RCC 7860 (cell line): ENCODE results near the gene LARGE1.

ENCODE experiments used
- DNase-seq: peaks from one replicate; pipeline ENCODE4 v3.0.0-alpha.2; 2015; ENCODE audit warnings: low spot score
- FAIRE-seq: peaks from 2 replicates; lab custom pipeline; 2012; peaks lifted over from hg19 to GRCh38; lab: Jason Lieb, UNC

The LARGE1 gene

DNA sequence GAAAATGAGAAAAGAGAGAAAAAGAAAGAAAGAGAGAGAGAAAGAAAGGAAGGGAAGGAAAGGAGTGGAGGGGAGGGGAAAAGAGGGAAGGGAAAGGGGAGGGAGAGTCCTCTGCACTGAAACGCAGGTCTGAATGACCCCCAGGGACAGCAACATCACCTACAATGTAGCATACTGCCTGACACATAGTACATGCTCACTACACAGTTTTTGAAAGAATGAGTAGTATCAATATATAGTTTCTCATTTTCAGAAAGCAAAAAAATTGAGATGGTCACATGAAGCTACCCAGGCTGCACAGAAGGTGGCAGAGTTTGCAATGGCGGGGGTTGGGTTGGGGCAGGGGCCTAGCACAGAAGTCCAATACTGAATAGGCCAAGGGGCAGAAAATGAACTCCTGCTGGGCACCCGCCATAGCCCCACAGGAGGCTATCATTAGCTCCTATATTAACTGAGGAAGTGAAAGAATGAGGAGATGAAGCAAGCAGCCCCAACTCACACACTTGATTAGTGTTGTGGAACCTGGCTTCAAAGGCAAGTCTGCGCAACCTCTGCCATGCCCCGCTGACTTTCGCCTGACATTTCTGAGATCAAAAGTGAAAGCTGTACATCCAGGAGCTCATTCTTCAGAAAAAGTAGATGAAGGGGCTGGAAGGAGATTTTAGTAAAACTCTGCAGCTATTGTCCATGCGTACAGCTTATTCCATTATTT lies 620.9 kb downstream of the LARGE1 start:
- peak; percentile 83 for DNase-seq
- peak; percentile 94 for FAIRE-seq

DNA sequence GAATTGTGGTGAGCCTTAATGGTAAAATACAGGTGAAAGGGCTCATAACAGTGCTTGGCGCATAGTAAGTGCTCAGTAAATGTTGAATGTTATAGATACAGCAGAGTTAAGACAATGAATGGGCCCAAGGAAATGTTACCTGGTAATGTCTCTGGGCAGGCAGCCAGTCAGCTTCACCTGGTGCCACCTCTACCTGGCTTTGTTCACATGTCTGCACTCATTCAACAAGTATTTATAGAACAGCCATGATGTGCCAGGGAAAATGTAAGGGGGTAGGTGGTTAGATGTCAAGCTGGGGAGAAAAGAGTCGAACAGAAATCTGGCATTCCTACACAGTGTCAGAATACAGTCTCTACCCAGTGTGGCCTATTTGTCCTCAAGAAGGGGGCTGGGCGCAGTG lies 623.3 kb downstream of the LARGE1 start:
- FAIRE-seq (no peak), DNase-seq (no peak)

DNA sequence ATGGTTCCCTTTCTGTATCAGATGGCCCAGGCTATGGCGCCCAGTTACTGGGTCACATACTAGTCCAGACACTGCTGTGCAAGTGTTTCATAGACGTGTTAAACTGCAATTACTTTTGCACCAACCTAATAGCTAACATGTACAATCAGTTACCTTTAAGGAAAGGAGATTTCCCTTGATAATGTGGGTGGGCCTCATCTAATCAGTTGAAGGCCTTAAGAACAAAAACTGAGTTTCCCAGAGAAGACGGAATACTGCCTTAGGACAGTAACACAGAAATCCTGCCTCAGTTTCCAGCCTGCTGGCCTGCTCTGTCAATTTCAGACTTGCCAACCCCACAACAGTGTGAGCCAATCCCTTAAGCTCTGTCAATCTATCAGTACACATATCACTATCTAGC lies 632.2 kb downstream of the LARGE1 start:
- DNase-seq, result no peak
- FAIRE-seq, result no peak

DNA sequence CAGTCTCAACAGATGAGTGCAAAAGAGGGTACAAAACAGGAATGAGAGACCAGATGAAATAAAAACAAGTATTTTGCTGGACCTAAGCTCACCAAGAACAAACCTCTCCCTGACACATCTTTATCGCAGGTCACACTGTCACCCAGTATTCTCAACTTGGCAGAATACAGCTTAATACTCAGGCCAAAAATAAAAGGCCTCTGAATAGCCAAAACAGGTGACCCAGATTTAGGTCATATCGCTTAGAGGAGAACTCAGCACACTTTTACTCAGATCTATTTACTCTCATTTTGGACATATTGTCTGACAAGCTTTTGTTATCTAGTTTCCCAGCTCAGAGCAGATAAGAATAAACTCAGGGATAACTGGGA lies 645.2 kb downstream of the LARGE1 start:
- FAIRE-seq, result no peak

DNA sequence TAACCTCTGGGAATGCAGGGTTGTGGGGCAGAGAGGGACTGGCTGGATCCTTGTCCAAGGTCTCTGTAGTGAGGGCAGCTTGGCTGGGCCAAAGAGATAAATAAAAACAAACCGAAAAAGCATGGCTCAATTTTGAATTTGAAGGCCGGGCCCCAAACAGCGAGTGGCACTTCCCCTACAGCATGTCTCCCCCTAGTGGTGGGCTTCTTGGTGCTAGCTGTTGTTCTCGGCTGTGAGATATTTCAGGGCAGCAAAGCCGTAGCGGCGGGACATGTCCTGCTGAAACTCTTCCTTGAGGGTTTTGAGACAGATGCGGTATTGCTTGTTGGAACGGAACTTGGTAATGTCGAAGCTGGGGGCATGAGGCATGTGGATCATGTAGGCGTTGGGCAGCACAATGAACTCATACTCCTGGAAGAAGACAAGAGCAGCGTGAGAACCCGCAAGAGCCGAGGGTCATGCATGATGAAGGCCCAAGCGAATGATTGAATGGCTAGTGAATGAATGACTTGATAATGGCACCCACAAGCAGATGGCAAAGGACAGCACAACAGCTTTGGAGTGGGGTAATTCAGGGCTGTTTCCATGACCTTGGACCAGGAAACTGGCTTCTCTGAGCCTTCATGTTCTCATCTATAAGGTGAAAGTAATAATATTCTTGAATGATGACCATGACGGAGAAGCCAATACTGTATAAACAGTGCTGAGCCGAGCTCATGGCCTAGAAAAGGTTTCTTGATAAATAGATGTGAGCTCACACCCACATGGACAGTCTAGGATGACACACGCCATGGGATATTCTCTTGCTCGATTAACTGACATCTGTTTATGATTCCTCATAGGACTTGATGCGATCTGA lies 645.8 kb downstream of the LARGE1 start:
- FAIRE-seq, result no peak
- DNase-seq, result no peak

More for the DNA sequence above, 645.2 kb downstream of the LARGE1 start:
- DNase-seq, result no peak

DNA sequence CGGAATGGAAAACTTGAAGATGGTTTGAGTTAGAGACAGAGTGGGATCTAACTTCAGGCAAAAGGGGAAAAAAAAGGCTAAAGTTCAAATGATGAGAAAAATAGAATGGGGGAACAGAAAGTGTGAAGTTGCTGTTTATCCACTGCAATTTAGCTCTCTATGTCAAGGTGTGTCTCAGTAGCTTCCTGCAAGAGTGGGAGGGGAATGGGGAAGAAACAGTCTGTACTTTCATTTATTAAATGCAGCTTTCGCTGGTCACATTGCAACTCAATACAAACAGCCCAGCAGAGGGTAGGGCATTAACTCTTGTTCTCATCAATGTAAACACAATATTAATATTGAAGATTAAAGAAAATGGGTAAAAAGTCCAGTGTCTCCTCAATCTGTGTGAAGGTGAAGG lies 647.4 kb downstream of the LARGE1 start:
- DNase-seq, result no peak
- FAIRE-seq, result no peak

DNA sequence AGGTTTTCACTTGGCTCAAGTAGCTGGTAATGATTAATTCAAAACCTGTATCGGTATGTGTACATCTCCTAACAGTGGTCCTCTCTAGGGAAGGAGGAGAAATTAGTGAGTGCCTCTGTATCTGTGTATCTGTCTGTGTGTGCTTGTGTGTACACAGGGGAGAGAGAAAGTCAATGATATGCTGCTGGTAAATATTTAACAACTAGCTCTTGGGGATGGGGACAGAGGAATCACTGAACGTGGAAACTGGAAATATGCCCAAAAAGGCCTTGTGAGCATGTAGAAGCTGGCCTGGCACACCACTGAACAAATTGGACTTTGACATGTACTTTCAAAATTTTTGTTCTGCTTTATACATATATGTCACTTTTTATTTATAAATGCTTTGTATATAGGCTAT lies 648.1 kb downstream of the LARGE1 start:
- no peak for FAIRE-seq

DNA sequence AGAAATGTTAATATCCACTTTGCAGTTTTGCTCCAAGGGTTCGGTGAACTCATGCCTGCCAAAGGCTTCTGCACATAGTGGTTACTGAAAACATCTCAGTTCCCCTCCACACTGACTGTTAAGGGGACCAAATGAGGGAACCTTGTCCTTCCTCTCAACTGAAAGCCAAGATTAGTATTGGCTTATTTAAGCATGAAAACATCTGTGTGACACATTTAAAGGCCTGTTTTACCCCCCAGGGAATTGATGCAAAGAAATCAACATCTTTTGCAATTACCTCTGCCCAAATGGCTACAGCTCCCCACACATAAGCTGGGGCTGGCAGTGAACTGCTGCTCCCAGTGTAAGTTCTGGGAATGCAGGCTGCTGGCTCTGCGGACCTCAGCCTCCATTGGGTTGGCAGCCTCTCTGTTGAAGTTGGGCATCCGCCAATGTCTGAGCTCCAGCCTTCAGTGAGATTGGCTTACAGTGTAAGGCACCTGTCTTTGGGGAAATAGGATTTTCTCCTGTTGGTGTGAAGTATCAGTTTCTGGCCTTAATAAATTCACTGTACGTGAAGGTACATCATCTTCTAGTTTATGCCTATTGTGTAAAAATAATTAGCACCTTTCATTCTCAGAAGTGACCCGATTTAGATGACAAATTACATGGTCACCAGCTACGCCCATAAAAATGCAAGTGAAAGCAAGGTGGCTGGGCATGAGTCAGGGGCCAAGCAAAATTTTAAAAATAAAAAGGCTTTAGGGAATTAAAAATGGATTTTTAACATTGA lies 648.7 kb downstream of the LARGE1 start:
- FAIRE-seq (no peak), DNase-seq (no peak)

More for the DNA sequence above, 648.1 kb downstream of the LARGE1 start:
- DNase-seq, result no peak

DNA sequence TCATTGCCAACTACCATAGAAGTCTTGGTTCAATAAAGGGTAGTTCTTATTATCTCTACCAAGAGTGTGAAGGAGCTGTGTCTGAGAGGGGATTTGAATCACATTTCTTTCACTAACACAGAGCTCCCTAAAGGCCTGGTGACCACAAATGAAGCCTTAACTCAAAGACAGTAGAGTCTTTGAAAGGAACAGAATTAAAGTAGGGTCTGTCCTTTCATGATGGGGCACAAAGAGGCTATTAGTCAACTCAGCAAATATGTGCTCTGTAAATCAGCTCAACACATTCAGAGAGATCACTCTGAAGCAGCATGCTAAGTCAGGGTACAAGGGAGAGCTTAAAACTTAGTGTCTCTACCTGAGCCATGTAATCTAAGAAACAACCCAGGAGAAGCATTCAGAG lies 649.7 kb downstream of the LARGE1 start:
- DNase-seq (no peak), FAIRE-seq (no peak)

DNA sequence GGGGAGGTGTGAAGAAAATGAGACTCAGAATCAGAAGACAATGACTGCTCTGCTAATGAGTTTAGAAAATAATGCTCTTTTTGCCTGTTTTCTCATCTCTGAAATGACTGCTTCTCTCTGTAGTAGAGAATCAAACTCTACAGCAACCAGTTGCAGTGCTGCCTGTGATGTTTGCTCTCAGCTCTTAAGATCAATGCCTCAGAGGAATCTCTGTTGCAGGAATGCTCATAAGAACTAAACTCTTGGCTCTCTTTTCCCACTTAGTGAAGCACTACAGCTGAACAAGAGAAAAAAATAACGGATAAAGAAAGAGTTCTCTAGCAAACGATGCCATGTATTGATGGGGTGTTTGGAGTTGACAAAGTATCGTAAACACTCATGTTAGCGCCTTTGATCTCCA lies 658.6 kb downstream of the LARGE1 start:
- DNase-seq, result no peak
- no peak for FAIRE-seq

DNA sequence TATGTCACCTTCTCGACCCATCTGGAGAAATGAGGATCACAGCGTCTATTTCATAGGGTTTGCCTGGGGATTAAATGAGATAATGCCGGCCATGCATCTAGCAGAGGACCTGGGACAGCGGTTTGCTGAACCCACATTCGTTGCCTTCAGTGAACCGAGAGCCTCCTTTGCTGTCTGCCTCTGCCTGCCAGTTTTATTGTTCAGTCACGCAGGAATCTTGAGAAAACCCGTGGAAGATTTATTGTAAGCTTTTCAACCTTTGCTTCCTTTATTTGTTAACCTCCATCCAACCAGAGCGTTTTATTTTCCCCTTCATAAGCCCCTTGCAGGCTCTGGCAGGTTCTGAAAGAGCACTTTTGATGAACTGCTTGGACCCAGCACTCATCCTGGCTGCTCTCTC lies 659.8 kb downstream of the LARGE1 start:
- DNase-seq, result no peak
- FAIRE-seq, result no peak

DNA sequence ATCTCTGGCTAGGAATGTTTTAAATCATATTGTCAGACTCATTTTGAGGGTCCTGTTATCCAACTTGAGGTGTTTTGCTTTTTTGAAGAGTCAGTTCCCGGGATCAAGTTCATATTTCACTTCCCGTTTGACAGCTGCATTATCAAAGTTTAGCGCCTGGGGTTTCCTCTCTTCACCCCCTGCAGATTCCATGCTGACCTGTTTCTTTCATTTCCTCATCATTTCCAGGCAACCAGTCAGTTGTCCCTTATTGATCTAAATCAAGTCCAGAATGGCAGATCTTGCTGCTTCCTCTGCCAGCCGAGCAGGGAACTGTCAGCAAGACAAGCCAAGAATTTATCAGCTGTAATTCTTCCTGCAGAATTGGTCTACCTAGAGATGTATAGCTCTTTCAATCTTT lies 664.5 kb downstream of the LARGE1 start:
- DNase-seq (no peak), FAIRE-seq (no peak)

DNA sequence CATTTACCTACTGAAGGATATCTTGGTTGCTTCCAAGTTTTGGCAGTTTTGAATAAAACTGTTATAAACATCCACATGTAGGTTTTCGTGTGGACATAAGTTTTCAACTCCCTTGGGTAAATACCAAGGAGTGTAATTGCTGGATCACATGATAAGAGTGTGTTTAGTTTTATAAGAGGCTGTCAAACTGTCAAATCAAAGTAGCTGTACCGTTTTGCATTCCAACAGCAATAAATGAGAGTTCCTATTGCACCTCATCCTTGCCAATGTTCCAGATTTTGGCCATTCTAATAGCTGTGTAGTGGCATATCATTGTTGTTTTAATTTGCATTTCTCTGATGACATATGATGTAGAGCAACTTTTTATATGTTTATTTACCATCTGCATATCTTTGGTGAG lies 671.3 kb downstream of the LARGE1 start:
- DNase-seq (no peak), FAIRE-seq (no peak)

DNA sequence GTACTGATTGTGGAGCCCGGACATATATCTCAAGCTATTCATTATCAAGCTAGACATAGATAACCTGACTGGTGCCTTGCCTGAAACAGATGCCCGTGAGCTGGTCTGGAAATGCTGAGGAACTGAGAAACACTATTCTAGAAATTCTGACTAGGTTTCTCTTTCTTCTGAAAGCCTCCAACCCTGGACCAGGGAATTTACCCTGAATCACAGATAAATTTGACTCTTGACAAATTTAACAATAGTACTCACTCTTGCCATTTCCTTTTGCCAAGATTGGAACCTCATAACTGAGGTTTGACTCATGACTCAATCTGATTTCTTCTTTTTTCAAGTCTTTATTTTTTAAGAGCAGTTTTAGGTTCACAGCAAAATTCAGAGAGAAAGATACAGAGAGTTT lies 672.5 kb downstream of the LARGE1 start:
- FAIRE-seq, result no peak
- DNase-seq, result no peak

DNA sequence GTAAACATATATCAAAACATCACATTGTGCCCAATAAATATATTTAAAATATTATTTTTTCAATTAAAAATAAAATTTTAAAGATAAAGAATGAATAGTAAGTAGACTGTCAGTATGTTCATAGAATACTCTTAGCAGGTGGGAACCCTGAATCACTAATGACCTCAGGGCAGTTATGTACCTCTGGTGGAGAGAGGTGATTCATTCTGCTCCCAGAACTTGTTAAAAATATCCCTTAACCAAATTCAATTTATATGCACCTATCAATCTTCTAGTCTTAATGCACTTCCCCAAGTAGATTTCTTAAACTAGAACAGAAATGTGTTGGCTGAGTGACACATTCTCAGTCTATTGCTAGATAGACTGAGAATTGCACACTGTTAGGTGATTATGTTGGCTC lies 678.2 kb downstream of the LARGE1 start:
- FAIRE-seq (no peak), DNase-seq (no peak)

DNA sequence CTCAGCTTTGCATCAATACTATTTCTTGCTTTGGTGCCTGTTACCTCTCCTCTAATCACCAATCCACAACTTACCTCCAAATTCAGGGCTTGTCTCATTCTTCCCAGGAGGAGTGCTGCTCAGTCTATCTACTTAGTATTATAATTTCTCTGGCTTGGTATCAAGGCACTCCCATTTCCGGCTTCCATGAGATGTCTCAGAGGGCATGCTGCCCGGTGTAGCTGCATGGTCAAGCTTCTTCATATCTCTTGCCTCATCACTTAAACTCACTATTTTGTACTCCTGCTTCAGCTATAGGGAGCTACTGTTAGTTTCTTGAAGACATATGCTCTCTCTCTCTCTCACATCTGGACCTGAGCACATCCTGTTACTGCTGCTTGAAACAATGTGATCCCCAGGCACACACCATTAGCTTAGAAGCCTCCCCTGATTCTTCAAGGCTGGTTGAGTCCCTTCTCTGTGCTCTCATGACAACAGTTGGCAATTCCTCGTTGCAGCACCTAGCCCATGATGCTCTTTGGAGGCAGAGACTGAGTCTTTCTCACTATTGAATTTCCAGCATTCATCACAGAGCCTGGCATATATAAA lies 679.3 kb downstream of the LARGE1 start:
- FAIRE-seq (no peak), DNase-seq (no peak)

DNA sequence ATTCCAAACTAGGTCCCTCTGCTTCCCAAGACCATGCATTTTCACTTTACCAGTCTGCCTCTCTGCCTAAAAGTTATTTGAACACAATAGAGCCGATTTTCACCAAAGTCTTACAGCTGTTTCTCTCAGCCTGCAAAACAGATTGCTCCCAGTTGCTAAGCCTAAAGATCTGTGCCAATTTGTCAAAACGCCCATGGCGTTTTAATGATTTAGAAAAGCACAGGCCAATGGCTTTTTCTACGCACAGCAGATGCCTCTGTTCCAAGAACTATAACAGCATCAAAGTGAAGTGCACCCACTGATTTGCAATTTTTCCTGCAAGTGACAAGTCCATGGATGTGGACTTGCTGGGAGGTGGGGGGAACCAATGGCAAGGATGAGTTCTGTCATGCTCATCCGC lies 688.2 kb downstream of the LARGE1 start:
- DNase-seq, result no peak
- FAIRE-seq, result no peak

DNA sequence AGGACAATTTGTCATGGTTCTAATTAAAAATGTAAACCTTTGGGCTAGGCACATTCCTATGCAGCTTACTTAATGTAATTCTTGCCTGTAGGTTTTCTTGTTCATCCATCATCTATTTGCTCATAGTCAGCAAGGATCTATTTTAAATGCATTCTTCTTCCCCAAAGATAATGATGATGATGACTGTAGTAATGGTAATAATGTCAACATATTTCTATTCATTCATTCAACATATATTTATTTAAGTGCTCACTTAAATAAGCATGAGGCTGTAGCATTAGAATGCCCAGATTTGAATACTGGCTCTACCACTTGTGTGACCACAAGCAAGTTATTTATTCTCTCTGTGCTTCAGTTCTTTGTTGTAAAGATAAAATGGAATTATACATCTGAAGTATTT lies 692.5 kb downstream of the LARGE1 start:
- FAIRE-seq (no peak), DNase-seq (no peak)

DNA sequence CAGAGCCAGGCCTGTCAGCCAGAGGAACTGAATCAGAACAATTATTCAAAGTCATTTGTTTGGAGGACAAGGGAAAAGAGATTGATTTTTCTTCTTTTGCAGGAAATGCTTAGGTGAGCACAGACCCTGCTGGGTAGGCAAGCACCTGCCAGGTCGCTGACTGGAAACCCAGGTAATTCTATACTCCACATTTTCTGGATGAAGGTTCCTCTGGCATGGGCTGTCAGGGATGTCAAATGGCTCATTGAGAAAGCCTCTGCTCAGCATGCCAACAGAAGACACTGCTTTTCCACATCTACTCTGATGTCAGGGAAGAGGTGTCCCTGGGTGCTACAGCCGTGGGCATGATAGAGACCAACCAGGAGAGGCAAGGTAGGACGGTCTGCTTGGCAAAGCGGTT lies 695.4 kb downstream of the LARGE1 start:
- no peak for DNase-seq
- FAIRE-seq, result no peak
